Lower leg skin (tissue), 4 donors: ENCODE data around the gene WAC. TPM values are rescaled to one million over a fixed set of nuclear protein-coding genes. Genes with fewer than 3 reads are reported as not detected.
"Not testable (repeated sequence)": the region's sequence is repeated elsewhere in the genome, so short reads cannot be mapped to it uniquely, and the experiment has no call there.

Experiments
- DNase-seq, 2 donors: peaks; one replicate each; pipeline ENCODE4 v3.0.0-alpha.2; 2019; ENCODE audit warnings: low spot score in 2 of 2
- H3K4me3 ChIP-seq: fragments of 200-600 bp; sonication (generic); 2 replicates; pipeline ENCODE4 v1.5.1; 2017; ENCODE audit warnings: mild to moderate bottlenecking, low read depth; ENCODE audit not compliant: poor library complexity, severe bottlenecking
- POLR2A ChIP-seq, 2 donors: fragments of 450-650 bp; IDR thresholded peaks; one replicate each; pipeline ENCODE4 v1.6.1; 2016 to 2017; ENCODE audit warnings: antibody characterized with exemption in 2 of 2, mild to moderate bottlenecking in 1 of 2, moderate library complexity in 1 of 2
- WGBS, 2 donors: methylation state at CpG; one replicate each; pipeline ENCODE4 v1.1.5; 2018; 5-methylcytosine and 5-hydroxymethylcytosine counted together
- intact Hi-C: fragments of 100-400 bp; cut with DNase I; formaldehyde crosslinking; loops from one replicate; pipeline ENCODE4 v1.15.0; 2023; ENCODE audit warnings: low total_unique reads
- total RNA-seq, 4 donors: library from RNA; depleted of rRNA; stranded (reverse); fragments of >200 nt; gene quantifications; one replicate each; pipeline ENCODE4 v1.1.0, GENCODE V29; 2016
- TF ChIP-seq, protein P1 (sequence below), 3 donors: fragments of 450-650 bp; IDR thresholded peaks; one replicate each; pipeline ENCODE4 v1.5.1; 2016; ENCODE audit warnings: antibody characterized with exemption in 3 of 3, mild to moderate bottlenecking in 3 of 3, moderate library complexity in 2 of 3

Gene WAC
- total RNA-seq, 4 donors from 2014 or later: 86.2 to 139 (median 92.9) TPM

DNA sequence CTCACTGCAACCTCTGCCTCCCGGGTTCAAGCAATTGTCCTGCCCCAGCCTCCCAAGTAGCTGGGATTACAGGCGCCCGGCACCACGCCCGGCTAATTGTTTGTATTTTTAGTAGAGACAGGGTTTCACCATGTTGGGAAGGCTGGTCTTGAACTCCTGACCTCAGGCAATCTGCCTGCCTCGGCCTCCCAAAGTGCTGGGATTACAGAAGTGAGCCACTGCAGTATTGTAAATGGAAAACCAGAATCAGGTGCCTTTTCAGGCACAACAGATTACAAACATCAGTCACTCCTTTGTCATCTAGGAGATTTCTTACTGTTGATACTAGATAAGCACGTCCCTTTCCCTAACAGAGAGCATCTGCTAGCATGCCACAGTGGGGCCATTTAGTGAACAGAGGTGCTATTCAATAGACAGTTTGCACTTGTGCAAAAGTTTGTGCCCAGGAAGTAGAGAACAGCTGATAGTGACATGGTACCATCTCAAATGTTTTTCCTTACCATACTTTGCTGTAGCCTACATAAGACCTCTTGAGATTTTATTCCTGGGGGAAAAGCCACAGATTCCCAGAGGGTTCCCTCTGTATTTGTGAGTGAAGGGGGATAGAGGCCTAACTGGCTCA lies 24.5 kb upstream of the WAC start:
- WGBS, 2 donors: 87 to 88% methylated on average over 7 of the region's 7 CpGs
- TF ChIP-seq POLR2A (IDR thresholded peaks at IDR 0.05): no peak
- TF ChIP-seq, protein P1, sequence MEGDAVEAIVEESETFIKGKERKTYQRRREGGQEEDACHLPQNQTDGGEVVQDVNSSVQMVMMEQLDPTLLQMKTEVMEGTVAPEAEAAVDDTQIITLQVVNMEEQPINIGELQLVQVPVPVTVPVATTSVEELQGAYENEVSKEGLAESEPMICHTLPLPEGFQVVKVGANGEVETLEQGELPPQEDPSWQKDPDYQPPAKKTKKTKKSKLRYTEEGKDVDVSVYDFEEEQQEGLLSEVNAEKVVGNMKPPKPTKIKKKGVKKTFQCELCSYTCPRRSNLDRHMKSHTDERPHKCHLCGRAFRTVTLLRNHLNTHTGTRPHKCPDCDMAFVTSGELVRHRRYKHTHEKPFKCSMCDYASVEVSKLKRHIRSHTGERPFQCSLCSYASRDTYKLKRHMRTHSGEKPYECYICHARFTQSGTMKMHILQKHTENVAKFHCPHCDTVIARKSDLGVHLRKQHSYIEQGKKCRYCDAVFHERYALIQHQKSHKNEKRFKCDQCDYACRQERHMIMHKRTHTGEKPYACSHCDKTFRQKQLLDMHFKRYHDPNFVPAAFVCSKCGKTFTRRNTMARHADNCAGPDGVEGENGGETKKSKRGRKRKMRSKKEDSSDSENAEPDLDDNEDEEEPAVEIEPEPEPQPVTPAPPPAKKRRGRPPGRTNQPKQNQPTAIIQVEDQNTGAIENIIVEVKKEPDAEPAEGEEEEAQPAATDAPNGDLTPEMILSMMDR (IDR thresholded peaks at IDR 0.05): no peak
- no peak for DNase-seq
- H3K4me3 ChIP-seq: no peak overlapping the region
- intact Hi-C loops: no loop called here

- intact Hi-C loops: no loop called here
- 77 to 82% methylated on average over 3 of the region's 3 CpGs for WGBS, 2 donors
- no peak for TF ChIP-seq POLR2A (IDR thresholded peaks at IDR 0.05)
- TF ChIP-seq, protein P1 (IDR thresholded peaks at IDR 0.05): no peak
- no peak for DNase-seq
- no peak overlapping the region for H3K4me3 ChIP-seq
These were observed 23.6 kb upstream of the WAC start for GRCh38 chr10:28509286-28509685.

- TF ChIP-seq, protein P1 (IDR thresholded peaks at IDR 0.05): no peak
- TF ChIP-seq POLR2A (IDR thresholded peaks at IDR 0.05): no peak
- intact Hi-C loops: no loop called here
- H3K4me3 ChIP-seq: no peak overlapping the region
- no peak for DNase-seq
- WGBS, 2 donors: 84 to 90% methylated on average over 1 of the region's 1 CpG
These were observed 18.3 kb upstream of the WAC start for GRCh38 chr10:28514648-28515047.

DNA sequence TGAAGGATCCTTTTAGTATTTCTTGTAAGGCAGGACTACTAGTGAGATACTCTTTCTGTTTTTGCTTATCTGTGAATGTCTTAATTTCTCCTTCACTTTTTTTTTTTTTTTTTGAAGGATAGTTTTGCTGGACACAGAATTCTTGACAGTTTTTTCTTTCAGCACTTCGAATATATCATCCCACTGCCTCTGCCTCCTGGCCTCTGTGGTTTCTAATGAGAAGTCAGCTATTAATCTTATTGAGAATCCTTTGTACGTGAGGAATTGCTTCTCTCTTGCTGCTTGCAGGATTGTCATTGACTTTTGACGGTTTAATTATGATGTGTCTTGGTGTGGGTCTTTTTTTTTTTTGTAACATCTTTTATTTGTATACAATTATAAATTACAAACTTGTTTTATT lies 12.6 kb upstream of the WAC start:
- TF ChIP-seq, protein P1 (IDR thresholded peaks at IDR 0.05): no peak
- no peak for TF ChIP-seq POLR2A (IDR thresholded peaks at IDR 0.05)

GRCh38 chr10:28520828-28521227 lies 12.1 kb upstream of the WAC start:
- intact Hi-C loops, DNase-seq, H3K4me3 ChIP-seq: not testable (repeated sequence)
- WGBS, 2 donors: 58 to 69% methylated on average over 4 of the region's 4 CpGs

More for the DNA sequence above, 12.6 kb upstream of the WAC start:
- intact Hi-C loops: no loop called here
- DNase-seq: no peak
- 91 to 94% methylated on average over 3 of the region's 3 CpGs for WGBS, 2 donors
- no peak overlapping the region for H3K4me3 ChIP-seq

DNA sequence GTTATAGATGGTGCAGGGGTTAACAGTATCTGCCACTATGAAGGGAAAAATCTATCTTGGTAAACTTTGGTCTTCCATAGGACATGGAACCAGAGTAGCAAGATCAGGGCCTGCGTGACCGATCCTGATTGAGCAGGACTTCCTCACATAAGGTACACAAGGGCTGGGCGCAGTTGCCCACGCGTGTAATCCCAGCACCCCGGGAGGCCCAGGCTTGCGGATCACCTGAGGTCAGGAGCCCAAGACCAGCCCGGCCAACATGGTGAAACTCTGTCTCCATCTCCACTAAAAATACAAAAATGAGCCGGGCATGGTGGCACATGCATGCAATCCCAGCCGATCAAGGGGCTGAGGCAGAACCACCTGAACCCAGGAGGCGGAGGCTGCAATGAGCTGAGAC lies 11.0 kb upstream of the WAC start:
- WGBS, 2 donors: 96 to 98% methylated on average over 9 to 11 of the region's 11 CpGs
- H3K4me3 ChIP-seq, DNase-seq, intact Hi-C loops: not testable (repeated sequence)

GRCh38 chr10:28523725-28524252 lies 9.1 kb upstream of the WAC start:
- no peak overlapping the region for H3K4me3 ChIP-seq
- DNase-seq: no peak
- TF ChIP-seq, protein P1 (IDR thresholded peaks at IDR 0.05): no peak
- no peak for TF ChIP-seq POLR2A (IDR thresholded peaks at IDR 0.05)
- intact Hi-C loops: no loop called here
- 96 to 100% methylated on average over 2 of the region's 2 CpGs for WGBS, 2 donors
